BJ (cell line): ENCODE data around the gene TOM1L2. TPM values are rescaled to one million over a fixed set of nuclear protein-coding genes. Genes with fewer than 3 reads are reported as not detected.

Source experiments
- CTCF ChIA-PET: fragments of 350-600 bp; formaldehyde crosslinking; extraction: SDS; loops from one replicate; lab custom pipeline; 2021; ENCODE audit warnings: antibody characterized with exemption, inconsistent platforms; lab: Yijun Ruan, JAX
- POLR2A ChIA-PET: fragments of 300-600 bp; sonication (Branson Sonifier 250); formaldehyde crosslinking; extraction: SDS; loops from one replicate; lab custom pipeline; 2021; ENCODE audit warnings: antibody characterized with exemption; lab: Charles Lee
- DNase-seq: peaks from one replicate; pipeline ENCODE4 v3.0.0-alpha.2; 2011; ENCODE audit warnings: low read depth
- H3K27me3 ChIP-seq: 2 replicates; pipeline ENCODE4 v1.6.0; 2011; ENCODE audit warnings: low read length; ENCODE audit not compliant: control insufficient read depth, insufficient read depth
- H3K36me3 ChIP-seq: 2 replicates; pipeline ENCODE4 v1.5.1; 2011; ENCODE audit warnings: low read length; ENCODE audit not compliant: control insufficient read depth, insufficient read depth
- H3K4me3 ChIP-seq: 2 replicates; pipeline ENCODE4 v1.5.1; 2011; ENCODE audit warnings: low read depth, mild to moderate bottlenecking, control low read depth, low read length
- polyA plus RNA-seq: library from polyadenylated mRNA; depleted of rRNA; stranded (reverse); fragments of >200 nt; gene quantifications from 2 replicates; pipeline ENCODE4 v1.2.3, GENCODE V29; 2011
- TF ChIP-seq, protein P1 (sequence below): IDR thresholded peaks from 2 replicates; pipeline ENCODE4 v1.5.1; 2011; ENCODE audit warnings: low read depth, mild to moderate bottlenecking, control low read depth, inconsistent platforms, low read length, moderate library complexity; ENCODE audit not compliant: insufficient read depth

TOM1L2 gene
- polyA plus RNA-seq, 1 experiment = 39.6 TPM

DNA sequence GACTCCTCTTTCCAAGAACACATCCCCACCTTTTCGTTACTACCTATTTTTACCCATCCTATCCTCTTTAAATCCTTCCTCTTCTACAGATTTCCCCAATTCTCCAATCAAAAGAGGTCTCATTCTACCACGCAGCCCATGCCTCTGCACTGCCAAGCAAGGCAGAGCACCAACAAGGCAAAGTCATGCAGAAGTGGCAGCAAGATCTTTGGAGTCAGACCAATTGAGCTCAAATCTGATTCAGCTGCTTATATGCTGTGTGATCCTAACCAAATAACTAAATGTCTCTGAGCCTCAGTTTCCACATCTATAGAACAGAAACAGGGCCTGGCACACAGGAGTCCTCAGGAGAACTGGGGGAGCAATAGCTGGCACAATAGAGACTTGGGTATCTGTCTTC is 41.0 kb downstream of the TOM1L2 start:
- Histone ChIP-seq H3K4me3 (no peak overlapping the region), H3K27me3 (no peaks in the 10 kb centered on the region), H3K36me3 (no peaks in the 10 kb centered on the region)
- ChIA-PET POLR2A (no interaction called here), CTCF (interaction anchor here (0.8 to 2.5 kb wide), 3 partner anchors 10 to 13 kb away, joined by 3 to 8 read pairs (median 6); no protein-coding TSS in a partner anchor)
- DNase-seq = no peak
- TF ChIP-seq, protein P1, sequence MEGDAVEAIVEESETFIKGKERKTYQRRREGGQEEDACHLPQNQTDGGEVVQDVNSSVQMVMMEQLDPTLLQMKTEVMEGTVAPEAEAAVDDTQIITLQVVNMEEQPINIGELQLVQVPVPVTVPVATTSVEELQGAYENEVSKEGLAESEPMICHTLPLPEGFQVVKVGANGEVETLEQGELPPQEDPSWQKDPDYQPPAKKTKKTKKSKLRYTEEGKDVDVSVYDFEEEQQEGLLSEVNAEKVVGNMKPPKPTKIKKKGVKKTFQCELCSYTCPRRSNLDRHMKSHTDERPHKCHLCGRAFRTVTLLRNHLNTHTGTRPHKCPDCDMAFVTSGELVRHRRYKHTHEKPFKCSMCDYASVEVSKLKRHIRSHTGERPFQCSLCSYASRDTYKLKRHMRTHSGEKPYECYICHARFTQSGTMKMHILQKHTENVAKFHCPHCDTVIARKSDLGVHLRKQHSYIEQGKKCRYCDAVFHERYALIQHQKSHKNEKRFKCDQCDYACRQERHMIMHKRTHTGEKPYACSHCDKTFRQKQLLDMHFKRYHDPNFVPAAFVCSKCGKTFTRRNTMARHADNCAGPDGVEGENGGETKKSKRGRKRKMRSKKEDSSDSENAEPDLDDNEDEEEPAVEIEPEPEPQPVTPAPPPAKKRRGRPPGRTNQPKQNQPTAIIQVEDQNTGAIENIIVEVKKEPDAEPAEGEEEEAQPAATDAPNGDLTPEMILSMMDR = no peak

DNA sequence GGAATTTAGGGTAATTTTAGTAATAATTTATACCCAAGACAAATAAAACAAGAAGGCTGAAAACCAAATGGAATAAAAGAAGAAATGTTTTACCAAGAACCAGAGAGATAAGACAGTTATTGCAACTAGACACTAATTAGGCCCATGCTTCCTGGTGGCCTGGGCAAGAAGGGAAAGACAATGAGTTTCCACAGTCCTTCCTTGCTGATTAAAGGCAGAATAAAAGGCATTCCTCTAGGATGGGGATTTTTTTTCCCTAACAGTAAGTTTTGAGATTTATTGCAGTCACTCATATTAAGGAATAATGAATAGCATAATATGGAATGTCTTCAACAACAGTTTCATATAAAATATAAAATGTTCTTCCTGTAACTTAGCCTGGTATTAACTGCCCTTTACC is 41.5 kb downstream of the TOM1L2 start:
- POLR2A ChIA-PET = no interaction called here
- Histone ChIP-seq H3K4me3 (no peak overlapping the region), H3K36me3 (no peaks in the 10 kb centered on the region), H3K27me3 (no peaks in the 10 kb centered on the region)
- TF ChIP-seq, protein P1 = no peak
- CTCF ChIA-PET = no interaction called here
- no peak for DNase-seq

DNA sequence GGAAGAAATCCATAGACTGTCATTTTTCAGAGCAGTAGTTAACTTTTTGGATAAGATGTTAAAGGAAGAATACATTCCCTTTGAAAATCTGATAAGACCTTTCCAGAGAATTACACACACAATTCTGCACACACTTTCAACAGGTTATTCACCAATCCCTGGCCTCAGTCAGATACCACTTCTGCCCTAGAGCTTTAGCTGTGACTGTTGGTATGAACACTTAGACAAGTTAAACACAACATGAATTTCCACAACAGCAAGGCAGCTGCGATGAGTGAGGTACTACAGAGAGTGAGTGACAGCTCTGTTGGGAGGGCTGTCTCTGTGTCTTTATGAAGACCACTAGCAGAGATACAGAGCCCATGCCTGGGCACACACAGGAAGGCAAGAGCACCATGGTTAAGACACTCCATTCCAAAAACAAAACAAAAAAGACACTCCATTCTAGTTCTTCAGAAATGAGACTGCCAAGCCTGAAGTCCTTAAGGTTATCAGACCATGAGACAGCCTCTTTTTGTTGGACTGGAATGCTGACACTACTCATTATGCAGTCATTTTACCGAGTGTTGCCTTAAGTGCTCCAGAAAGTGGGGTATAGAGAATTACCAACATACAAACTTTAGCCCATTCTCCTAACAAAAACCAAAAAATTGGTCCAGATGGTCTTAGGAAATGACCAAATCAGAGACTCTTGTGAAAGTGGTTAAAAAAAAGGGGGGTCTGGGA is 42.4 kb downstream of the TOM1L2 start:
- ChIA-PET POLR2A (no interaction called here), CTCF (interaction anchor here (1.0 kb wide), 1 partner anchor 12 kb away, joined by 3 read pairs; no protein-coding TSS in a partner anchor)
- no peak for DNase-seq
- H3K27me3 ChIP-seq = no peaks in the 10 kb centered on the region
- no peaks in the 10 kb centered on the region for H3K36me3 ChIP-seq
- H3K4me3 ChIP-seq = no peak overlapping the region
- TF ChIP-seq, protein P1 = no peak

DNA sequence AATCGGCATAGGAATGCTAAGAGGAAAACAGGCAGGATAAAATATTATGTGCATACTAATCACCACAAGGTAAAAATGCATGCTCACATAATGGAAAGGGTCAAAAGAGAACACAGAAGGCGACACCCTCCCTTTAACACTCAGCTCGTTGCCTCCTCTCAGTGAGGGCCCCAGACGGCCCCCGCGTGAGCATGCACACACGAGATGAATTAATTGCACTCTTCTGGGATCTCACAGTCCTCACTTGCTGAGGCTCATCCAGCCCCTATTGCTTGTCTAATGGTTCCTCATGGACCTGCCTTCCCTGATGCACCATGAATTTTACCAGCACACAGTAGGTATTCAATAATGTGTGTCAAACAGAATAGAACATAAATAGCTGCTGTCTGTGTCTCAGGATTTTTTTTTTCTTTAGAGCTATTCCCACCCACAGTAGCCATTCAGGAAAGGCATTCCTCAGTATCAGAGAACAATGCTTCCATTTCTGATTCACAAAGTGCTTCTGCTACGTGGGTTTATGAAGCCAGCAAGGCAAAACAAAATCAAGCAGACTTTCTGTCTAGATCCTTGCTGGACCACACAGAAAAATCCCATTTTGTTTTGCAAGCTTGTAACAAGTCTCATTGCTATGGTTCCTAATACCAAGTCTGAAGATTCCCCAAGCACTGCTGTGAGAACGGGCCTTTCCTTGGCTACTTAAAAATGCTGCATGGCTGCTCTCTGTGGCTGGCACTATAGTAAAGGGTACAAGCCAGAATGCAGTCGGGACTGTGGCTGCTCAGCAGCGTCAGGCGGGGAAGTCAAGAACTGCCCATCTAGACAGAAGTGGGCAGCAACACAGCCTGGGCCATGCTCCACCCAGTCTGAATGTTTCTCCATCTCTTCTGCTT is 43.6 kb downstream of the TOM1L2 start:
- ChIA-PET CTCF (interaction anchor here (0.7 to 1.6 kb wide), 3 partner anchors 12 to 99 kb away, joined by 3 read pairs; no protein-coding TSS in a partner anchor), POLR2A (interaction anchor here (0.6 kb wide), 1 partner anchor 10 kb away, joined by 5 read pairs; no protein-coding TSS in a partner anchor)
- no peak for DNase-seq
- no peaks in the 10 kb centered on the region for H3K36me3 ChIP-seq
- TF ChIP-seq, protein P1 = no peak
- no peak overlapping the region for H3K4me3 ChIP-seq
- no peaks in the 10 kb centered on the region for H3K27me3 ChIP-seq

DNA sequence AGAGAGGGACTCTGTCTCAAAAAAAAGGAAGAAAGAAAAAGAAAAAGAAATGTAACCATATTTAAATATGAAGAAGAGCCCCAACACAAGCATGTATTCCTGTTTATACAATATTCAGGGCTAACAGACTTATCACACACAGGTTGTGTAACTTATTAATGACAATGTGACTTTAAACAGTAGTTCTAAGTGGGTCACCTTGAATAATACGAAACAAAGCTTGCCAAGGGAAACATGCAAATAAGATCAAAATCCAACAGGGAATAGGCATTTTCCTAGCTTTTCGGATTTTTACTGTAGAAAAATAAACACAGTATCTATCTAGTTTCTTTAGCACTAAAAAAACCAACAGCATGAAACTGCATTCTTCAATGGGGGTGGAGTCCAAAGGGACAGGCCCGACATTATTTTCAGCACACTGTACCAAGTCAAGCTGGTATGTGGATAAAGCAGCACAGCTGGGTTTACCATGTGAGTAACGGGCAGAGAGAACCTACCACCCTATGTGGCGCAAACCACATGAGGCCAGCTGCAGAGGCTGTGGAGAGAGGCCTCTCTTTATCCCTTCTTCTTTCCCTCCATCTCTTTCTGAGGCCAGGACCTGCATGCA is 45.3 kb downstream of the TOM1L2 start:
- Histone ChIP-seq H3K36me3 (no peaks in the 10 kb centered on the region), H3K4me3 (no peak overlapping the region), H3K27me3 (no peaks in the 10 kb centered on the region)
- TF ChIP-seq, protein P1 = no peak
- POLR2A ChIA-PET = no interaction called here
- no peak for DNase-seq
- CTCF ChIA-PET = interaction anchor here (1.3 kb wide), 1 partner anchor 246 kb away, joined by 3 read pairs; no protein-coding TSS in a partner anchor
